ENCODE measurements around the gene PDE4B.

GRCh38 chr1:66176832-66177231 is 384.1 kb downstream of the PDE4B start:
- TF ChIP-seq, protein P1, sequence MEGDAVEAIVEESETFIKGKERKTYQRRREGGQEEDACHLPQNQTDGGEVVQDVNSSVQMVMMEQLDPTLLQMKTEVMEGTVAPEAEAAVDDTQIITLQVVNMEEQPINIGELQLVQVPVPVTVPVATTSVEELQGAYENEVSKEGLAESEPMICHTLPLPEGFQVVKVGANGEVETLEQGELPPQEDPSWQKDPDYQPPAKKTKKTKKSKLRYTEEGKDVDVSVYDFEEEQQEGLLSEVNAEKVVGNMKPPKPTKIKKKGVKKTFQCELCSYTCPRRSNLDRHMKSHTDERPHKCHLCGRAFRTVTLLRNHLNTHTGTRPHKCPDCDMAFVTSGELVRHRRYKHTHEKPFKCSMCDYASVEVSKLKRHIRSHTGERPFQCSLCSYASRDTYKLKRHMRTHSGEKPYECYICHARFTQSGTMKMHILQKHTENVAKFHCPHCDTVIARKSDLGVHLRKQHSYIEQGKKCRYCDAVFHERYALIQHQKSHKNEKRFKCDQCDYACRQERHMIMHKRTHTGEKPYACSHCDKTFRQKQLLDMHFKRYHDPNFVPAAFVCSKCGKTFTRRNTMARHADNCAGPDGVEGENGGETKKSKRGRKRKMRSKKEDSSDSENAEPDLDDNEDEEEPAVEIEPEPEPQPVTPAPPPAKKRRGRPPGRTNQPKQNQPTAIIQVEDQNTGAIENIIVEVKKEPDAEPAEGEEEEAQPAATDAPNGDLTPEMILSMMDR (IDR thresholded peaks at IDR 0.05), result no peak
- no peak for TF ChIP-seq POLR2A (IDR thresholded peaks at IDR 0.05)
